ENCODE data around the gene PROZ. TPM values are rescaled to one million over a fixed set of nuclear protein-coding genes. Genes with fewer than 3 reads are reported as not detected.
A peak's percentile ranks its signal among the peaks of the same experiment; 100 is the strongest.

PROZ gene
- total RNA-seq, 1 donor from 2014 or later = not detected

GRCh38 chr13:113119166-113119821, 39.2 kb upstream of the PROZ start:
- DNase-seq (ENCODE audit: low read depth) = no peak

GRCh38 chr13:113119822-113120189, 38.6 kb upstream of the PROZ start:
- no peak for DNase-seq (ENCODE audit: low read depth)

GRCh38 chr13:113120300-113121182, 37.9 kb upstream of the PROZ start:
- DNase-seq (ENCODE audit: low read depth) = no peak

GRCh38 chr13:113121183-113121927, 37.1 kb upstream of the PROZ start:
- DNase-seq (ENCODE audit: low read depth) = no peak

GRCh38 chr13:113121928-113122471, 36.4 kb upstream of the PROZ start:
- DNase-seq (ENCODE audit: low read depth) = no peak

GRCh38 chr13:113122550-113123225, 35.8 kb upstream of the PROZ start, which contains the start of gene F10:
F10 (plus strand) TSS chr13:113122799; CDS start chr13:113122856, 57 bp downstream.
- DNase-seq (ENCODE audit: low read depth) = peak; percentile 25

- peak; percentile 23 for DNase-seq (ENCODE audit: low read depth)
Measured at GRCh38 chr13:113123226-113124201, 34.9 kb upstream of the PROZ start.

- DNase-seq (ENCODE audit: low read depth) = no peak
Measured at GRCh38 chr13:113124211-113124970, 34.1 kb upstream of the PROZ start.

GRCh38 chr13:113125506-113126264, 32.8 kb upstream of the PROZ start:
- DNase-seq (ENCODE audit: low read depth) = no peak

- DNase-seq (ENCODE audit: low read depth) = no peak
Measured at GRCh38 chr13:113126265-113127150, 31.9 kb upstream of the PROZ start.

GRCh38 chr13:113129480-113129879, 29.0 kb upstream of the PROZ start:
- no peak for DNase-seq (ENCODE audit: low read depth)

GRCh38 chr13:113129921-113130750, 28.3 kb upstream of the PROZ start:
- no peak for DNase-seq (ENCODE audit: low read depth)

- no peak for DNase-seq (ENCODE audit: low read depth)
Measured at GRCh38 chr13:113135281-113135760, 23.1 kb upstream of the PROZ start.

- no peak for DNase-seq (ENCODE audit: low read depth)
Measured at GRCh38 chr13:113137691-113138298, 20.7 kb upstream of the PROZ start.

GRCh38 chr13:113138792-113139551, 19.5 kb upstream of the PROZ start:
- DNase-seq (ENCODE audit: low read depth) = no peak

All from myocyte (in vitro differentiated cells).